Peyer's patch (tissue), 4 donors: ENCODE data around the gene ZNF350. TPM values are rescaled to one million over a fixed set of nuclear protein-coding genes. Genes with fewer than 3 reads are reported as not detected.

Source experiments
- DNase-seq, 3 donors: peaks; one replicate each; pipeline ENCODE4 v3.0.0-alpha.2; 2017 to 2019
- H3K27ac ChIP-seq, 4 donors: fragments of 200-600 bp; sonication (generic); one replicate each; pipeline ENCODE4 v1.5.1; 2016 to 2019
- H3K27me3 ChIP-seq, 2 donors: fragments of 200-600 bp; sonication (generic); one replicate each; pipeline ENCODE4 v1.5.1; 2019
- H3K36me3 ChIP-seq, 3 donors: fragments of 200-600 bp; sonication (generic); one replicate each; pipeline ENCODE4 v1.5.1; 2016 to 2019
- H3K4me1 ChIP-seq, 4 donors: fragments of 200-600 bp; sonication (generic); one replicate each; pipeline ENCODE4 v1.5.1; 2016 to 2019
- H3K4me3 ChIP-seq, 4 donors: fragments of 200-600 bp; sonication (generic); 1 replicate in 3 of 4; 2 replicates in 1 of 4; pipeline ENCODE4 v1.5.1; 2016 to 2019; ENCODE audit warnings: mild to moderate bottlenecking in 1 of 4
- H3K9me3 ChIP-seq, 4 donors: fragments of 200-600 bp; sonication (generic); one replicate each; pipeline ENCODE4 v1.5.1; 2016 to 2019; ENCODE audit warnings: mild to moderate bottlenecking in 1 of 4
- POLR2A ChIP-seq, 2 donors: fragments of 450-650 bp; IDR thresholded peaks; one replicate each; pipeline ENCODE4 v1.5.1; 2017; ENCODE audit warnings: antibody characterized with exemption in 2 of 2, mild to moderate bottlenecking in 2 of 2, moderate library complexity in 2 of 2
- total RNA-seq, 4 donors: library from RNA; depleted of rRNA; stranded (reverse); fragments of >200 nt; gene quantifications; one replicate each; pipeline ENCODE4 v1.1.0, GENCODE V29; 2016
- TF ChIP-seq, protein P1 (sequence below), 6 experiments: fragments of 450-650 bp in 4 of 6; fragments of 200-600 bp in 2 of 6; sonication (generic) in 1 of 6; IDR thresholded peaks; one replicate each; pipeline ENCODE4 v1.5.1; 2017 to 2019; ENCODE audit warnings: antibody characterized with exemption in 6 of 6, mild to moderate bottlenecking in 3 of 6, moderate library complexity in 1 of 6

ZNF350 gene
- total RNA-seq, 4 donors from 2014 or later: 10.3 to 48.7 (median 17.8) TPM

DNA sequence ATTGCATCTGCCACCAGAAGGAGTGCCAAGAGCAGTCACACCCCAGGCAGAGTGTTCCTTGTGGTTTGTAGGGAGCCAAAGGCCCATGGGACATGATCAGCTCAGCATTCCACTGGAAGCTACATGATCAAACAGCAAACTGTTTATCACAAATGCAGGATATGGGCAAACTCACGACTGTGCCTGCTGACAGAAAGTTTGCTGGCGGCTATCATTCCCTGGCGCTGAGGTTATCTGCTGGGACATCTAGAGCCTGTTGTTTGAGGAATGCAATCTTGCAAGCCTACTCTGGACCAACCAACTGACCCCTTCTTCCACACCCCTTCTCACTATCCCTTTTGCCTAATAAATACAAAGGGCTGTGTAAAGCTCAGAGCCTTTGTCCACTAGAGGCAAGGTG lies 67.0 kb downstream of the ZNF350 start:
- no peaks in the 10 kb centered on the region for H3K36me3 ChIP-seq
- no peaks in the 10 kb centered on the region for H3K27me3 ChIP-seq
- H3K4me1 ChIP-seq: no peaks in the 10 kb centered on the region
- H3K4me3 ChIP-seq: no peak overlapping the region
- H3K9me3 ChIP-seq: peaks cover 0 to 76% (median 29%) of the 10 kb centered on the region in 4 donors
- DNase-seq: no peak
- no peak for TF ChIP-seq POLR2A (IDR thresholded peaks at IDR 0.05)
- TF ChIP-seq, protein P1, sequence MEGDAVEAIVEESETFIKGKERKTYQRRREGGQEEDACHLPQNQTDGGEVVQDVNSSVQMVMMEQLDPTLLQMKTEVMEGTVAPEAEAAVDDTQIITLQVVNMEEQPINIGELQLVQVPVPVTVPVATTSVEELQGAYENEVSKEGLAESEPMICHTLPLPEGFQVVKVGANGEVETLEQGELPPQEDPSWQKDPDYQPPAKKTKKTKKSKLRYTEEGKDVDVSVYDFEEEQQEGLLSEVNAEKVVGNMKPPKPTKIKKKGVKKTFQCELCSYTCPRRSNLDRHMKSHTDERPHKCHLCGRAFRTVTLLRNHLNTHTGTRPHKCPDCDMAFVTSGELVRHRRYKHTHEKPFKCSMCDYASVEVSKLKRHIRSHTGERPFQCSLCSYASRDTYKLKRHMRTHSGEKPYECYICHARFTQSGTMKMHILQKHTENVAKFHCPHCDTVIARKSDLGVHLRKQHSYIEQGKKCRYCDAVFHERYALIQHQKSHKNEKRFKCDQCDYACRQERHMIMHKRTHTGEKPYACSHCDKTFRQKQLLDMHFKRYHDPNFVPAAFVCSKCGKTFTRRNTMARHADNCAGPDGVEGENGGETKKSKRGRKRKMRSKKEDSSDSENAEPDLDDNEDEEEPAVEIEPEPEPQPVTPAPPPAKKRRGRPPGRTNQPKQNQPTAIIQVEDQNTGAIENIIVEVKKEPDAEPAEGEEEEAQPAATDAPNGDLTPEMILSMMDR (IDR thresholded peaks at IDR 0.05): no peak
- H3K27ac ChIP-seq: no peak overlapping the region

DNA sequence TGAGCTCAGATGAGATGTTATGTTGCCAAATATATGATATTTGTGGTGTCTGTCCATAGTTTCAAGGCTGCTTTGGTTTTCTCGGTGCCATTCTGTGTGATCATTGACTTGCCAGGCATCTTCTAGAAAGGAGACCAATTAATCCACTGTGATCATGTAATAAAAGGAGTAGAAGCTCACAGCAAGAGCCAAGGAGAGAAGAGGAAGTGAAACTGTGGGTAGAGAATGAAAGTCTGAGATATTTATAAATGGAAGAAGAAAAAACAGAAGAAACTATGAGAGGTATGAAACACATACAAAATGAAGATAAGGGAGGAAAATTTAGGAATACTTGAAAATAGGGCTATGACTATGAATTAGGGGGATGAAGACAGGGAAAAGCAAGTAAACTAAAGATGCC lies 70.5 kb downstream of the ZNF350 start:
- H3K4me1 ChIP-seq: no peaks in the 10 kb centered on the region
- H3K4me3 ChIP-seq: no peak overlapping the region
- H3K27me3 ChIP-seq: no peaks in the 10 kb centered on the region
- no peak overlapping the region for H3K27ac ChIP-seq
- DNase-seq: no peak
- H3K9me3 ChIP-seq: peaks cover 0 to 68% (median 15%) of the 10 kb centered on the region in 4 donors
- TF ChIP-seq, protein P1 (IDR thresholded peaks at IDR 0.05): no peak
- no peak for TF ChIP-seq POLR2A (IDR thresholded peaks at IDR 0.05)
- no peaks in the 10 kb centered on the region for H3K36me3 ChIP-seq

DNA sequence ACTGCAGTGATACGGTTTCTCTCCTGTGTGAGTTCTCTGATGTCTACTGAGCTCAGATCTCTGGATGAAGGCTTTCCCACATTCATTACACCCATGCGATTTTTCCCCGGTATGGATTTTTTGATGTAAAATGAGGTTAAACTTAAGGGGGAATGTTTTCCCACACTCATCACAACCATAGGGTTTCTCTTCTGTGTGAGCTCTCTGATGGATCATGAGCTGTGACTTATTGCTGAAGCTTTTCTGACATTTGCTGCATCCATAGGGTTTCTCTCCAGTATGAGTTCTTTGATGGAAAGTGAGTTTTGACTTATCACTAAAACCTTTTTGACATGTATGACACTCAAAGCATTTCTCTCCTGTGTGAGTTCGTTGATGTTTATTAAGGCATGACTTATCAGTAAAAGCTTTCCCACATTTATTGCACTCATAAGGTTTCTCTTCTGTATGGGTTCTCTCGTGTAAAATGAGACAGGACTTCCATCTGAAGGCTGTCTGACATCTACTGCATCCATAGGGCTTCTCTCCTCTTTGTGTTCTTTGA lies 71.2 kb downstream of the ZNF350 start:
- Histone ChIP-seq H3K27ac (no peak overlapping the region), H3K27me3 (no peaks in the 10 kb centered on the region), H3K4me1 (no peaks in the 10 kb centered on the region), H3K36me3 (no peaks in the 10 kb centered on the region), H3K9me3 (peaks cover 0 to 61% (median 13%) of the 10 kb centered on the region in 4 donors), H3K4me3 (no peak overlapping the region)
- DNase-seq: no peak
- no peak for TF ChIP-seq POLR2A (IDR thresholded peaks at IDR 0.05)
- TF ChIP-seq, protein P1 (IDR thresholded peaks at IDR 0.05): no peak

Other genes with a start within 250 kb of the ZNF350 start
- 1 to 10 TPM; 1.6 to 5.8 (median 2.6) TPM for gene FPR1, start 235.0 kb downstream of the ZNF350 start, total RNA-seq
- 1 to 10 TPM in 1 of 4 donors, not detected in 3; 1.9 TPM for gene FPR2, start 225.7 kb downstream of the ZNF350 start, total RNA-seq
- 1 to 10 TPM in 3 of 4 donors, not detected in 1; 2.3 to 3.3 (median 2.7) TPM for gene FPR3, start 191.7 kb downstream of the ZNF350 start, total RNA-seq
- 10 to 100 TPM; 10.7 to 66.8 (median 26.1) TPM for gene ZNF577, start 98.9 kb downstream of the ZNF350 start, total RNA-seq
- gene ZNF649, start 81.8 kb downstream of the ZNF350 start, total RNA-seq: 10 to 100 TPM in 1 of 4 donors, 1 to 10 TPM in 3; 3.5 to 12.4 (median 9.4) TPM
- gene ZNF613, start 59.4 kb downstream of the ZNF350 start, total RNA-seq: 1 to 10 TPM; 2.4 to 9.8 (median 6.0) TPM
- 10 to 100 TPM in 3 of 4 donors, 1 to 10 TPM in 1; 6.5 to 14.0 (median 10.0) TPM for gene ZNF615, start 21.4 kb upstream of the ZNF350 start, total RNA-seq
- 1 to 10 TPM; 2.5 to 5.1 (median 3.6) TPM for gene ZNF614, start 41.5 kb upstream of the ZNF350 start, total RNA-seq
- gene ZNF432, start 62.0 kb upstream of the ZNF350 start, total RNA-seq: 10 to 100 TPM in 3 of 4 donors, 1 to 10 TPM in 1; 5.8 to 19.0 (median 12.0) TPM
- gene ZNF841, start 108.9 kb upstream of the ZNF350 start, total RNA-seq: 10 to 100 TPM; 18.4 to 56.9 (median 24.5) TPM
- 1 to 10 TPM; 4.9 to 9.9 (median 5.3) TPM for gene ZNF616, start 153.1 kb upstream of the ZNF350 start, total RNA-seq
- 10 to 100 TPM in 1 of 4 donors, 1 to 10 TPM in 3; 7.0 to 11.9 (median 9.2) TPM for gene ZNF836, start 184.8 kb upstream of the ZNF350 start, total RNA-seq
- gene PPP2R1A, start 203.2 kb upstream of the ZNF350 start, total RNA-seq: 100 to 1,000 TPM; 198 to 284 (median 234) TPM